ENCODE data around the gene S100B.

S100B gene

DNA sequence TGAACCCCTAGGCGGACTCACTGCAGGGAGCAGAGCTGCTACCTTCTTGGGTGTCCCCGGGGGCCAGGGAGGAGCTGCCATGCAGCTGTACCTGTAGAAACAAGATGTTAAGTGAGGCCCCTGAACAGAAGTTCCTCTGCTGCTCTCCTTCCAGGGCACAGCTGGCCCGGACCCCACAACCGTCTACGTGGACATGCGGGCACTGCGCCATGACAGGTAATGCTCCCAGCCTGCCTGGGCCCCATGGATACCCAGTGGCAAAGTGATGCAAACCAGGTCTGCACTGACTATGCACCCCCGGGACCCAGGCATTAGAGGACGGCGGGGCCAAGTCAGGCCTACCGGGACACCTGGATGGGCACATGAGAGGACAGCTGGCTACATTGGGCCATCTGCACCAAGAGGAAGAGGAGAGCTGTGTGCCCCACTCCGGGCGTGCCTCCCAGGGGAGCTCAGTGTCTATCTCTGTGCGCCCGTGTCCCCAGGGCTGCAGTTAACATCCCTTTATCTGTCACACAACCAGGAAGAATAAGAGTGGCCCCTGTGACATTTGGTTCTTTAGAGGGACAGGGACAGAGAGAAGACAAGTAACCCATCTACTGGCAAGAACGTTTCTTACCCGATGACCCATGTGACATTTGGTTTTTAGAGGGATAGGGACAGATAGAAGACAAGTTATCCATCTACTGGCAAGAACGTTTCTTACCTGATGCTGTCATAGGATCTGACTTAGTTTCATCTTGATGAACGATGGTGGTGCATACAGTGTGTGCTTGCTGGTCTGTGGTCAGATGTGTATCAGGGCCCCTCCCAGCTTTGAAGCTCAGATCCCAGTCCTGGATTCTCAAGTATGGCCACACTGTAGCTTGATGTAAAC is 44.1 kb downstream of the S100B start:
- DNase-seq (ENCODE audit: low read depth, low spot score), result no peak

DNA sequence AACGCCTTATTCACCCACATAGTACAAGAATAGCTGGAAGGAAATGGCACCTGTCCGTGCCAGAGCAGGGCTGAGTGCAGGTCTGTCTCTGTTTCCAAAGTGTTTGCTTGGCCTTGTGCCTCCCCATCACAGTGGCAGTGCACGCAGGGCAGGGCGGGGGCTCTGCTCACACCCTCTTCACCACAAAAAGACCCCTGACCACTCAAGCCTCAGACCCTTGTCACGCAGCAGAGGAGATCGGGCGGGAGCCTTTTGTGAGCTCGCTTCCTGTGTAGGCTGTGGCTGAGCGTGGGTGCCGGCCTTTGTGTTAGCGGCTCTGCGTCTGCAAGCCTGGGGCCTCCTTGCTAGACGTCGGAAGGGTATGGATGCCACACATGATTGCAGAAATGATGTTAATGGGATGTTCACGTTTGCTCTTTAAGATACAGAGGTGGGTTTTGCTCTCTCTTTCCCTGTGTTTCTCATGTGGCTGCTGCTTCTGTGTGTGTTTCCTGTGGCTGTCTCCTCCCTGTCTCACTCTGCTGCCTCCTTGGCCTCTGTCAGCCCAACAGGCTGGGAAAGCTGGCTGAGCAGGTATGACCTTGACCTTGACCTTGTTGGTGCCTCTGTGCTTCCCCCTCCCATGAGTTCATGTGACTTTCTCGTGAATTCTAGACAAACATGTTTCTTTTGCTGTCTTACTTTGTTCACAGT is 45.4 kb downstream of the S100B start:
- peak; percentile 0 for DNase-seq (ENCODE audit: low read depth, low spot score)

DNA sequence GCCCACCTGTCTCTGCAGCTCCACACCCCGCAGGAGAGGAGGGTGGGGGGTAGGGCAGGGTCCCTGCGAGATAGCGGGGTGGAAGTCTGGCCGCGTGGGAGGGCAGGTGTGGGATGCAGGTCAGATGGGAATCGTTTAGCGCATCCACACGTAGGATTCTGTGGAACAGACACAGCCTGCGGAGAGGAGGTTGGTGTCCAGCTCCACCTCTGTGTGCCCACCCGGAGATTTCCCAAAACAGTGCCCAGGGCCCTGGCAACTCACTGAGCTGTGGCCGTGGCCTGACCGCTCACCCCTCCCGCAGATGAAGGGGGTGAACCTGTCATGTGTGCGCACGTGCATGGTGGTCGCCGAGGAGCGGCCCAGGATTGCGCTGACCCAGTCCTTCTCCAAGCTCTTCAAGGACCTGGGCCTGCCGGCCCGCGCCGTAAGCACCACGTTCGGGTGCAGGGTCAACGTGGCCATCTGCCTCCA is 46.9 kb downstream of the S100B start:
- DNase-seq (ENCODE audit: low read depth, low spot score), result no peak

DNA sequence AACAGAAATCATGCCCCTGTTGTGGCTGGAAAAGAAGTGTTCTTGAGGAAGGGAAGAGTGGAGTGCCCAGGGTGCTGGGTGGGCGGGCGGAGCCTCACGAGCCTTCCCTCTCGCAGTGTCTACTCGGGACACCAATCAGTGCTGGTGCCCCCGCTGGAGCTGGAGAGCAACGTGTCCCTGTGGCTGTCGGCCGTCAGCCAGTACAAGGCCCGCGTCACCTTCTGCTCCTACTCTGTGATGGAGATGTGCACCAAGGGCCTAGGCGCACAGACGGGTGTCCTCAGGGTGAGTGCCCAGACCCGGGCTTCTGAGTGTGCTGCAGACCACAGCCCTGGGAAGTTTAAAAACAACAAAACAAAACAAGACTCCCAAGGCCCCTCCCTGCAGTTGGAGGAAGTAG is 47.4 kb downstream of the S100B start:
- DNase-seq (ENCODE audit: low read depth, low spot score), result no peak

DNA sequence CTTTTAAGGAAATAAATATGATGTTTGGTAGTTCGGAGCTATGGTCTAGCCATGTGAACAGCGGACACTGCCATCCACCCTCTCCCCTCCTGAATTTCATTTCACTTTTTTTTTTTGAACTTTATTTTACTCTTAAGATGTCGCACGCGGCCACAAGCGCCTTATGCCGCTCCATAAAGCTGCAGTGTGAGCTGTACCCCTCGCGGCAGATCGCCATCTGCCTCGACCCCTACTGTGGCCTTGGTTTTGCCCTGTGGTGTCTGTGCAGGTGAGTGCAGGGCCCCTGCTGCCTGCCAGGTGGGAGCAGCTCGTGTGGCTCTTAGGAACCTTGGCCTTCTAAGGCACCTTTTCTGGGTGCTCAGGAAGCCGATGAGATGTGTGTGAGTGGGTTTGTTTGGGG is 48.1 kb downstream of the S100B start:
- no peak for DNase-seq (ENCODE audit: low read depth, low spot score)

DNA sequence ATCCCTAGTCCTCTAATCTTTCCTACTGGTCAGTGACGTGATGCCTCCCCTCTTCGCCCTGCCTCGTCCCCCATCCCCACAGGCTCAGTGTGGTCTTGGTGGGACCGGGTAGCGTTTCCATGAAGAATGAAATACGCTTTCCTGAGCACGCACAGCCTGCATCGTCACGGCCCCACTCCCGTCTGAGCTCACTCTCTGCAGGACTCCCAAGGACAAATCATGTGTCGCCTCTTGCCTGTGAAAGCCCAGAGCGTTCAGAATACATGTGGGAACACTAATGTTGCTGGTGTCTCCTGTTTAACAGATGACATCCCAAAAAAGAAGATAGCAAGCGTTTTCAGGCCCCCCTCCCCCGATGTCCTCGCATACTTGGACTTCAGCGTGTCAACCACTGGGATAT is 49.2 kb downstream of the S100B start:
- peak; percentile 0 for DNase-seq (ENCODE audit: low read depth, low spot score)

DNA sequence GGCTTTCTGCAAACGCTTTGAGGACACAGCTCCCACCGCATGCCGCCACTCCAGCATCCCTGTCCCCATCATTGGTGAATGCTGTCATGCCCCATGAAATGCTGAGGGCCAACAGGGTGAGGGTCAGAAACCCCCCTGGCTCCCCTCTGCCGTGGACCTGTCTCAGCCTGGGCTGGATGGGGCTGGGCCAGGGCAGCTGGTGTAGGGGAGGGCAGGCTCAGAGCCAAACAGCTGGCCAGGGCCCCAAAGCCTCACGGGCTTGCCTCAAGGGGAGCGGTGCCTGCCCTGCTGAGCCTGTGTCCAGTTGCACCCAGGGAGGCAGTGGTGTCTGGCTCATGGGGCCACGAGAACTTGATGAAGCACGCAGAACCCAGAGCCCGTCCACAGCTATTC is 49.7 kb downstream of the S100B start:
- peak; percentile 0 for DNase-seq (ENCODE audit: low read depth, low spot score)

DNA sequence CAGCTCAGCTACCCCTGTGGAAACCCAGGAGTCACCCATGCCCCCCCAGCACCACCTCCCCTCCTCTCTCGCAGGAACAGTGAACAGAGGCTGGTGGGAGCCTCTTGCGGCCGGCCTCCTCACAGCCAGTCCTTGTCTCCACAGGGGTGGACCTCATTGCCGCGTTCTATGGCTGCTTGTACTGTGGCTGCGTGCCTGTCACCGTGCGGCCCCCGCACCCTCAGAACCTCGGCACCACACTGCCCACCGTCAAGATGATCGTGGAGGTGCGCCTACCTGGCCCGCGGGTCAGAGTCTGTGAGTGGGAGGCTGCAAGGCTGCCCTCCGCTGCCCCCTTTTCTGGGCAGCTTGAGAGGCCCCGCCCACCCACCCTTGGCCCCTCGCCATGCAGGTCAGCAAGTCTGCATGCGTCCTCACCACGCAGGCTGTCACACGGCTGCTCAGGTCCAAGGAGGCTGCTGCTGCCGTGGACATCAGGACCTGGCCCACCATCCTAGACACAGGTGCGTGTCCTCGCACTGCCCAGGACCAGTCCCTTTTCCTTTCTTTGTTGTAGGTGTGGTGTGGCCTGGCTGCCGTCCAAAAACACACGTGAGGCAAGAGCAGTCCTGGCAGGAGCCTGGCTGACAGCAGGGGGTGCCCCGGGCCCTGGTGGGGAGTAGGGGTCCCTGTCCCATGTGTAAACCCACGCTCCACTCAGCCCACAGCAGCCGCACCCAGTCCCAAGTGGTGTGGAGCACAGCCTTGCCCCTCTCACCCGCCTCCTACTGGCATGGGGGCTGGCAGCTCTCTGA is 50.3 kb downstream of the S100B start:
- DNase-seq (ENCODE audit: low read depth, low spot score), result no peak

DNA sequence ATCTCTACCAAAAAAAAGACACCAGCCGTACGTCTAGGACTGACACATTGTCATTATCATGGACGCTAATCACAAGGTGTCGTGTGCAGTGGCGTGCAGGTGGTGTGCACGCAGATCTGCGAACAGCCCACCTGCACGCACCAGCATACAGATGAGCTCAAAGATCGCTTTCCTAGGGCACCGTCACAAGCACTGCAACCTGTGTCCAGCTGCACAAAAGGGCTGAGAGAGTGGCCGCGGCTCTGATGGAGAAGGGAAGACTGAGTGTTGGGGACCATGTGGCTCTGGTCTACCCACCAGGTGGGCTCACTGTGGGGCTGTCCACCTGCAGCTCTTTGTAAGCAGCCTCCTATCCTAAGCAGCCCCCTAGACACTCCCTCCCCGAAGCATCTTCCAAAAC is 50.9 kb downstream of the S100B start:
- no peak for DNase-seq (ENCODE audit: low read depth, low spot score)

DNA sequence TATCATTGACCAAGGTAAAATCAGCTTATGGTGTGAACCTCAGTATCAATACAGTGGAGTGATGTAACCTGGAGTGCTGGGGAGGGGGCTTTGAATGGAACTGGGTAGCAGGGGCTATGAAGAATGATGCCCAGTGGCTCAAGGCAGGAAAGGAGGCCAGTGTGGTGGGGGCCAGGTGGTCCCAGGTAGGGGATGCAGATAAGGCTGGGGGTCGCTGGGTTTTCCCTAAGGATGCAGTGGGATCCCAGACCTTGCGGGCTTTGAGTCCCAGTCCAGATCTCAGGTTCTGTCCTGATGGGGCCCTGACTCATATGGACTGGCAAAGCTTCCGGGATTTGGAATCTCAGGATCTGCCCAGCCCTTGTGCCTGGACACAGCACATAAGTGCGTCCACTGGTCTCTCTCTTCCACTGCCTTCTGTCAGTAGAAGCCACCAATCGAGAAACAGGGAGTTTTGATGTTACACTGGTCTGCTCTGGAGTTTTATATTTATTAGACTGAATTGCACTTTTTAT is 52.0 kb downstream of the S100B start:
- DNase-seq (ENCODE audit: low read depth, low spot score), result no peak

DNA sequence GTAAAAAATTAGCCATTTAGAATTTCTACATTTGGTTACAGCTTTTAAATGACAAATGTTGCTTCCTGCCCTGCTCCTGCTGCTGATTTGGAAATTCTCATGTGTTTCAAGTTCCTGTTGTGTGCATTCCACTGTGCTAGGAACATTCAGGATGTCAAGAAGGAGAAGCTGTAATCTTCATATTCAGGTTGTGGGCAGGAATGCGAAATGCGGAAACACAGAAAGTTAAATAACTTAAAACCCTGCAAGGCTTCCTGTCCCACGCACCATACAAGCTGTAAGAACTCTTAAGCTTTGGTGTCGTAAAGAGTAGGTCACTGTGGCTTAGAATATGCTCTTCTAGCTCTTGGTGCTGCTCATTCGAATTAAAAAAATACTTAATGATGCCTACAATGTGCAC is 52.6 kb downstream of the S100B start:
- no peak for DNase-seq (ENCODE audit: low read depth, low spot score)

DNA sequence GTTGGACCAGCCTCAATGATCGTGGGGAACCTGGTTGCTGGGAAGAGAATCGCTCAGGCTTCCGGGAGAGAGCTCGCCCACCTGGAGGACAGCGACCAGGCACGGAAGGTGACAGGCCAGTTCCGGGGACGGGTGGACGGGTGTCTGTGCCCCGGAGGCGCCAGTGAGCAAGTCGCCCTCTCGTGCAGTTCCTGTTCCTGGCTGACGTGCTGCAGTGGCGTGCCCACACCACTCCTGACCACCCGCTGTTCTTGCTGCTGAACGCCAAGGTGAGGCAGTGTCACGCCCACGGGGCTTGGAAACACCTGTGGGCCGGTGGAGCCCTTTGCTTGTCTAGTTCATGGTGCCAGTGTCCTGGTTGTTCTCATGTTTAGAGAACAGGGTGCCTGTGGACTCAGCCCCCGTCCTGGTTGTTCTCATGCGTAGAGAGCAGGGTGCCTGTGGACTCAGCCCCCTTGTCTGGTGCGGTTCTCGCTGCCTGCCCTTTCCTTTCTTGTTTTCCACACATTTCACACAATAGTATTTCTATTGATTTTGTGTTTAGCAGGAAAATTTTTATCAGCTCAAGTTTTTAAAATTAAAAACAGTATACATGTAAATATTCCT is 53.1 kb downstream of the S100B start:
- DNase-seq (ENCODE audit: low read depth, low spot score), result no peak

DNA sequence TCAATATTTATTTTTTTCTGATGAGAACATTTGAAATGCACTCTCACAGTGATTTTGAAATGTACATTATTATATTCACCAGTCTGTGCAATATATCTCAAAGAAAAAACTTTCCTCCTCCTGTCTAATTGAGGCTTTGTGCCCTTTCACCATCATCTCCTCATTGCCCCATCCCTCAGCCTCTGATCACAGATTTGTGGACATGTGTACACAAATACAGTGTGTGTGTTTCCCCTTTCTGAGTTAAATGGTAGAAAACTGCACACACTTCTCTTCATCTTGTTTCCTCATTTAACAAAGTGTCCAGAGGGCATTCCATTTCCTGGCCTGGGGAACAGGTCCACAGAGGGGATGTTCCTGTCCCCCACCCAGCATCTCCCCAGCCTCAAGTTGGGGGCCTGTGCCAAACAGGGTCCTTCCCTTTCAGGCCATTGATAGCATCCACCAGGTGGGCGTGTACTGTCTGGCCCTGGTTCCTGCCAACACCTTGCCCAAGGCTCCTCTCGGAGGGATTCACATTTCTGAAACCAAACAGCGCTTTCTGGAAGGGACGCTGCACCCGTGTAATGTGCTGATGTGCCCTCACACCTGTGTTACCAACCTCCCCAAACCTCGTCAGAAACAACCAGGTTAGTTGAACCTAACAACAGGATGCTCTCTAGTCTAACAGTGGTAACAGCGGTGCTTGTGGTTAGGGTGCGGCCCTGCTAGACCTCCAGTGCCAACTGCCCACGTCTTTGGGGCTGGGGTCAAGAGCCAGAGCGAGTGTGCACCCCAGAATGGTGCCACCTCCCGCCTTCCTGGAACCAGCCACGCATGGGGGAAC is 54.6 kb downstream of the S100B start:
- no peak for DNase-seq (ENCODE audit: low read depth, low spot score)

DNA sequence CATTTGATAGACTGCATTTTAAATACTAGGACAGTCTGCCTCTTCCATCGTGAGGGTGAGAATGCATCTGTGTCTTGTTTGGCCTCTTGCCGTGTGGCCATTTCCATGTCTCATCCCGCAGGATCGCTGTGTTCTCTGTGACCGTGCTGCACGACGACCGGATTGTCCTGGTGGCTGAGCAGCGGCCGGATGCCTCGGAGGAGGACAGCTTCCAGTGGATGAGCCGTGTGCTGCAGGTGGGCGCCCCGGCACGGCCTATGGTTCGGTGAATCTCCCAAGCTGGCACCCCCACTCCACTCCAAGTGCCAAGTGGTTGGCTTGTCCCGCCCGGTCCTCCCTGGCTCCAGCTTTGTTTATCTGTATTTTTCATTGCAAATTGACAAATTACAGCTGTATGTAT is 55.2 kb downstream of the S100B start:
- DNase-seq (ENCODE audit: low read depth, low spot score), result no peak
